Mucosa of descending colon (tissue), 3 donors: ENCODE measurements around the gene OR9K2. TPM values are rescaled to one million over a fixed set of nuclear protein-coding genes. Genes with fewer than 3 reads are reported as not detected.

Experiments
- ATAC-seq: fragments of 200-7000 bp; cut with Tn5 transposase; one replicate; pipeline ENCODE4 v1.9.1; 2020; ENCODE audit warnings: mild to moderate bottlenecking, moderate library complexity
- DNase-seq, 3 donors: peaks; one replicate each; pipeline ENCODE4 v3.0.0-alpha.2; 2020
- H3K36me3 ChIP-seq: fragments of 200-600 bp; one replicate; pipeline ENCODE4 v1.8.0; 2021; ENCODE audit warnings: low read depth, mild to moderate bottlenecking
- H3K4me1 ChIP-seq: fragments of 200-600 bp; one replicate; pipeline ENCODE4 v1.8.0; 2021; ENCODE audit warnings: low read depth, mild to moderate bottlenecking
- H3K4me3 ChIP-seq: fragments of 200-600 bp; one replicate; pipeline ENCODE4 v1.8.0; 2021; ENCODE audit warnings: mild to moderate bottlenecking
- H3K9me3 ChIP-seq: fragments of 200-600 bp; one replicate; pipeline ENCODE4 v1.8.0; 2021; ENCODE audit warnings: mild to moderate bottlenecking
- intact Hi-C, 2 donors: fragments of 100-400 bp; cut with DNase I in 1 of 2; cut with micrococcal nuclease in 1 of 2; formaldehyde crosslinking; loops; one replicate each; pipeline versions ENCODE4 v1.11.0 to v1.11.1; 2022; cut with DNase I, micrococcal nuclease
- total RNA-seq, 3 donors: library from RNA; stranded (reverse); fragmentation: NEBNext Ultra II Directional in 2 of 3; extraction: Animal tissue kit (Norgen Biotek cat#: 25700) in 2 of 3; gene quantifications; one replicate each; pipeline versions ENCODE4 v1.2.1 to v1.2.4, GENCODE V29; 2021 to 2023
- TF ChIP-seq, protein P1 (sequence below): fragments of 200-600 bp; IDR thresholded peaks from one replicate; pipeline ENCODE4 v1.8.0; 2022; ENCODE audit warnings: antibody characterized with exemption, mild to moderate bottlenecking
- donor health status: DM: no; HTN: no; CAD: no; lungs with moderate emphysema.
- donor health status: DM: no; HTN: no; CAD: no.
- donor health status: DM: no; HTN: yes; CAD: no.

Gene OR9K2
- total RNA-seq, 3 donors from 2014 or later: not detected

- DNase-seq (no peak), ATAC-seq (no peak)
- no peak overlapping the region for H3K4me3 ChIP-seq
- H3K36me3 ChIP-seq: no peaks in the 10 kb centered on the region
- intact Hi-C loops: no loop called here
- H3K4me1 ChIP-seq: no peaks in the 10 kb centered on the region
- TF ChIP-seq, protein P1, sequence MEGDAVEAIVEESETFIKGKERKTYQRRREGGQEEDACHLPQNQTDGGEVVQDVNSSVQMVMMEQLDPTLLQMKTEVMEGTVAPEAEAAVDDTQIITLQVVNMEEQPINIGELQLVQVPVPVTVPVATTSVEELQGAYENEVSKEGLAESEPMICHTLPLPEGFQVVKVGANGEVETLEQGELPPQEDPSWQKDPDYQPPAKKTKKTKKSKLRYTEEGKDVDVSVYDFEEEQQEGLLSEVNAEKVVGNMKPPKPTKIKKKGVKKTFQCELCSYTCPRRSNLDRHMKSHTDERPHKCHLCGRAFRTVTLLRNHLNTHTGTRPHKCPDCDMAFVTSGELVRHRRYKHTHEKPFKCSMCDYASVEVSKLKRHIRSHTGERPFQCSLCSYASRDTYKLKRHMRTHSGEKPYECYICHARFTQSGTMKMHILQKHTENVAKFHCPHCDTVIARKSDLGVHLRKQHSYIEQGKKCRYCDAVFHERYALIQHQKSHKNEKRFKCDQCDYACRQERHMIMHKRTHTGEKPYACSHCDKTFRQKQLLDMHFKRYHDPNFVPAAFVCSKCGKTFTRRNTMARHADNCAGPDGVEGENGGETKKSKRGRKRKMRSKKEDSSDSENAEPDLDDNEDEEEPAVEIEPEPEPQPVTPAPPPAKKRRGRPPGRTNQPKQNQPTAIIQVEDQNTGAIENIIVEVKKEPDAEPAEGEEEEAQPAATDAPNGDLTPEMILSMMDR: no peak
- H3K9me3 ChIP-seq: no peaks in the 10 kb centered on the region
Observed at GRCh38 chr12:55173456-55173855, 47.2 kb downstream of the OR9K2 start.

Other genes starting within 250 kb of the OR9K2 start
- gene TESPA1, start 141.6 kb upstream of the OR9K2 start, total RNA-seq: 1 to 10 TPM in 2 of 3 donors, under 1 TPM in 1; 0.75 to 2.7 (median 1.7) TPM
- not detected for gene NEUROD4, start 106.4 kb upstream of the OR9K2 start, total RNA-seq
- not detected for gene OR10A7, start 94.6 kb downstream of the OR9K2 start, total RNA-seq
- gene OR6C74, start 118.2 kb downstream of the OR9K2 start, total RNA-seq: not detected
- not detected for gene OR6C6, start 170.2 kb downstream of the OR9K2 start, total RNA-seq
- not detected for gene OR6C1, start 187.9 kb downstream of the OR9K2 start, total RNA-seq
- not detected for gene OR6C3, start 204.3 kb downstream of the OR9K2 start, total RNA-seq
- not detected for gene OR6C75, start 236.6 kb downstream of the OR9K2 start, total RNA-seq